Transverse colon (tissue), 4 donors: Measurements from ENCODE around the gene HDHD5. TPM values are rescaled to one million over a fixed set of nuclear protein-coding genes. Genes with fewer than 3 reads are reported as not detected.
A peak's percentile ranks its signal among the peaks of the same experiment; 100 is the strongest.

ENCODE experiments used
- DNase-seq: peaks from one replicate; pipeline ENCODE4 v3.0.0-alpha.2; 2019
- H3K27ac ChIP-seq, 4 donors: fragments of 200-600 bp; sonication (generic); 2 replicates each; pipeline ENCODE4 v1.5.1; 2016 to 2018; ENCODE audit warnings: inconsistent platforms in 4 of 4
- H3K27me3 ChIP-seq: fragments of 200-600 bp; sonication (generic); 2 replicates; pipeline ENCODE4 v1.5.1; 2017; ENCODE audit warnings: inconsistent platforms
- H3K36me3 ChIP-seq, 4 donors: fragments of 200-600 bp; sonication (generic); 2 replicates each; pipeline ENCODE4 v1.5.1; 2017 to 2019; ENCODE audit warnings: inconsistent platforms in 4 of 4
- H3K4me1 ChIP-seq, 4 donors: fragments of 200-600 bp; sonication (generic); 2 replicates each; pipeline ENCODE4 v1.5.1; 2017 to 2020; ENCODE audit warnings: inconsistent platforms in 4 of 4
- H3K4me3 ChIP-seq, 4 donors: fragments of 200-600 bp; sonication (generic); 1 replicate in 1 of 4; 2 replicates in 3 of 4; pipeline versions ENCODE4 v1.5.1 to v1.6.1; 2017 to 2019; ENCODE audit warnings: inconsistent platforms in 4 of 4
- H3K9me3 ChIP-seq, 2 donors: fragments of 200-600 bp; sonication (generic); 2 replicates each; pipeline ENCODE4 v1.5.1; 2017 to 2019; ENCODE audit warnings: inconsistent platforms in 2 of 2
- EP300 ChIP-seq: sonication (generic); formaldehyde crosslinking; IDR thresholded peaks from one replicate; pipeline ENCODE4 v1.6.1; 2017; ENCODE audit warnings: antibody characterized with exemption, low read depth
- POLR2A ChIP-seq: fragments of 450-650 bp; IDR thresholded peaks from one replicate; pipeline ENCODE4 v1.6.1; 2016; ENCODE audit warnings: antibody characterized with exemption, mild to moderate bottlenecking, moderate library complexity
- POLR2AphosphoS5 ChIP-seq, 3 donors: sonication (generic); formaldehyde crosslinking; IDR thresholded peaks; one replicate each; pipeline ENCODE4 v1.6.1; 2016; ENCODE audit warnings: antibody characterized with exemption in 3 of 3
- WGBS, 2 donors: methylation state at CpG; one replicate each; pipeline ENCODE4 v1.1.5; 2018; ENCODE audit warnings: low coverage in 1 of 2; 5-methylcytosine and 5-hydroxymethylcytosine counted together
- in situ Hi-C, 4 donors: fragments of 200-750 bp; cut with MboI; loops; one replicate each; pipeline versions ENCODE4 v1.15.0 to v1.15.1; 2017; ENCODE audit warnings: low sequenced_read_pairs in 3 of 4, low pct_ligation_motif_present in 1 of 4, low pct_unique_long_range_greater_than_20kb in 1 of 4
- intact Hi-C: fragments of 100-400 bp; cut with DNase I; formaldehyde crosslinking; loops from one replicate; pipeline ENCODE4 v1.15.1; 2023; ENCODE audit warnings: low total_unique reads
- total RNA-seq, 4 donors: library from RNA; depleted of rRNA; stranded (reverse); fragments of >200 nt; gene quantifications; one replicate each; pipeline ENCODE4 v1.1.0, GENCODE V29; 2016
- TF ChIP-seq, protein P1 (sequence below), 5 experiments: fragments of 200-600 bp in 3 of 5; fragments of 450-650 bp in 2 of 5; sonication (generic) in 3 of 5; IDR thresholded peaks; 1 replicate in 2 of 5; 2 replicates in 3 of 5; pipeline ENCODE4 v1.5.1; 2016 to 2017; ENCODE audit warnings: antibody characterized with exemption in 5 of 5, inconsistent platforms in 3 of 5, mild to moderate bottlenecking in 2 of 5, moderate library complexity in 1 of 5

Gene HDHD5
- 10 to 100 TPM; 24.7 to 51.9 (median 42.3) TPM for total RNA-seq

DNA sequence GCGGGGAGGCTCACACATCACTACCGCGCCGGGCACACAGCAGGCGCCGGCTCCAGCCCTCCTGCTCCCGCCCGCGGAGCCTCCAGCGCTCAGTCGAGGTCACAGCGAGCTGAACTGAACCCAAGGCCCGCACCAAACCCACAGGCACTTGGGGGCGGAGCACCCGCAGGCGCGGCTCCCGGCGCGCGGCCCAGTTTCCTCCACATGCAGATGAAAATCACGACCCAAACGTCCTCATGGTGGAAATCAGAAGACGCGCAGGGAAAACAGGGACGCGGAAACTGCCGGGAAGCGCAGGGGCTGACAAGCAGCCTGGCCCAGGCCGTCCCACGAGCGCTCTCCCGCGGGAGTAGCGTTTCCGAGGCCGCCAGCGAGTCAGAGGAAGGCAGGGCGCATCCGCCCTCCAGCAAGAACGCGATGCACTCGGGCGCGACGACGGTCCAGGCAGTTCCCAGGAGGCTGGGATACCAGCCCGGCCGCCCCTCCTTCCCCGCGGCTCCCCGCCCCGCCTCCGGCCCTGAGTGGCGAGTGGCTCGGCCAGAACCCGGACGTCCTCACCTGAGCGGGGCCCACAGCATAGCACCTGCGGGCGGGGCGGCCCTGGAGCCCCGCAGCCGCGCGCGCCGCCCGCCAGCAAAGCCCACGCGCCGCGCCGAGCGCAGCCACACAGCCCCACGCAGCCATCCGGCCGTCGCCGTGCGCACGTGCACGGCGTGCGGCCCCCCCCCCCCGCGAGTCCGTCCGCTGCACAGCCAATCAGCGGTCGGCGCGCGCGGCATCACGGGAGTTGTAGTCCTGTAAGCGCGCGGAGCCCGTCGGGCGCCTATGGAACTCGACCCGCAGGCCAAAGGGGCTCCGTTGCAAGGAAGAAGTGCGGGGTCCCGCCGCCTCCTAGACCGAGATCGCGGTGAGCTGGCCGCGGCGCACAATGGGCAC lies at the start of gene HDHD5:
TSS of gene HDHD5 (minus strand) at position 710 of the 936 bp plus-strand sequence. CDS start at position 684, 26 bp downstream.
- WGBS, 2 donors = 1% methylated on average over 88 of the region's 114 CpGs; no CpG with 5 or more reads in 1 of the 2 donors
- TF ChIP-seq POLR2A (peak; percentile 62), POLR2AphosphoS5 (IDR thresholded peaks at IDR 0.05) (peak; percentile 29 to 62 (median 56)), EP300 (no peak)
- TF ChIP-seq, protein P1, sequence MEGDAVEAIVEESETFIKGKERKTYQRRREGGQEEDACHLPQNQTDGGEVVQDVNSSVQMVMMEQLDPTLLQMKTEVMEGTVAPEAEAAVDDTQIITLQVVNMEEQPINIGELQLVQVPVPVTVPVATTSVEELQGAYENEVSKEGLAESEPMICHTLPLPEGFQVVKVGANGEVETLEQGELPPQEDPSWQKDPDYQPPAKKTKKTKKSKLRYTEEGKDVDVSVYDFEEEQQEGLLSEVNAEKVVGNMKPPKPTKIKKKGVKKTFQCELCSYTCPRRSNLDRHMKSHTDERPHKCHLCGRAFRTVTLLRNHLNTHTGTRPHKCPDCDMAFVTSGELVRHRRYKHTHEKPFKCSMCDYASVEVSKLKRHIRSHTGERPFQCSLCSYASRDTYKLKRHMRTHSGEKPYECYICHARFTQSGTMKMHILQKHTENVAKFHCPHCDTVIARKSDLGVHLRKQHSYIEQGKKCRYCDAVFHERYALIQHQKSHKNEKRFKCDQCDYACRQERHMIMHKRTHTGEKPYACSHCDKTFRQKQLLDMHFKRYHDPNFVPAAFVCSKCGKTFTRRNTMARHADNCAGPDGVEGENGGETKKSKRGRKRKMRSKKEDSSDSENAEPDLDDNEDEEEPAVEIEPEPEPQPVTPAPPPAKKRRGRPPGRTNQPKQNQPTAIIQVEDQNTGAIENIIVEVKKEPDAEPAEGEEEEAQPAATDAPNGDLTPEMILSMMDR (IDR thresholded peaks at IDR 0.05) = no peak
- Histone ChIP-seq H3K4me1 (peaks cover 14 to 32% (median 20%) of the 10 kb centered on the region in 4 donors), H3K27ac (peak within 1 kb of the TSS; percentile 89 to 95 (median 93)), H3K36me3 (no peaks in the 10 kb centered on the region), H3K9me3 (no peaks in the 10 kb centered on the region), H3K27me3 (no peaks in the 10 kb centered on the region), H3K4me3 (peak within 1 kb of the TSS; percentile 48 to 66 (median 58))
- peak; percentile 94 for DNase-seq
- intact Hi-C loops (no loop called here), in situ Hi-C loops (no loop called here)

DNA sequence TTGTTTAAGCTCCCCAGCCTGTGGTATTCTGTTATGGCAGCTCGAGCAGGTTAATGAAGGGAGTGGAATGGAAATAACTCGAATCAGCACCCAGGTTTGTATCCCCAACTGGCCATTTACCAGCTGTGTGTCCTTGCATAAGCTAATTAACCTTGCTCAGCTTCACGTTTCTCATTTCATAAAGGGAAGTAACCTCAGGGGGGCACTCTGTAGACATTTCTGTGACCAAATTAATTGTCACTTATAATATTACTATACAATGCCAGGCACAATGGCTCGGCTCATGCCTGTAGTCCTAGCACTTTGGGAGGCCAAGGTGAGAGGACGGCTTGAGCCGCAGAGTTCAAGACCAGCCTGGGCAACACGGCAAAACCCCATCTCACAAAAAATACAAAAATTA lies 46.4 kb upstream of the HDHD5 start:
- TF ChIP-seq EP300 = no peak
- TF ChIP-seq, protein P1 (IDR thresholded peaks at IDR 0.05) = no peak
- TF ChIP-seq POLR2AphosphoS5 (IDR thresholded peaks at IDR 0.05) = no peak
- no peak for TF ChIP-seq POLR2A
- Histone ChIP-seq H3K4me3 (no peak overlapping the region), H3K9me3 (no peaks in the 10 kb centered on the region), H3K4me1 (no peaks in the 10 kb centered on the region), H3K36me3 (no peaks in the 10 kb centered on the region), H3K27ac (no peak overlapping the region), H3K27me3 (no peaks in the 10 kb centered on the region)
- WGBS, 2 donors = 39 to 59% methylated on average over 2 to 7 of the region's 7 CpGs
- DNase-seq = no peak
- in situ Hi-C loops (loop anchor here in 1 of 4 donors (10.0 kb wide), 1 partner anchor 299 kb away; no protein-coding TSS in a partner anchor), intact Hi-C loops (no loop called here)

DNA sequence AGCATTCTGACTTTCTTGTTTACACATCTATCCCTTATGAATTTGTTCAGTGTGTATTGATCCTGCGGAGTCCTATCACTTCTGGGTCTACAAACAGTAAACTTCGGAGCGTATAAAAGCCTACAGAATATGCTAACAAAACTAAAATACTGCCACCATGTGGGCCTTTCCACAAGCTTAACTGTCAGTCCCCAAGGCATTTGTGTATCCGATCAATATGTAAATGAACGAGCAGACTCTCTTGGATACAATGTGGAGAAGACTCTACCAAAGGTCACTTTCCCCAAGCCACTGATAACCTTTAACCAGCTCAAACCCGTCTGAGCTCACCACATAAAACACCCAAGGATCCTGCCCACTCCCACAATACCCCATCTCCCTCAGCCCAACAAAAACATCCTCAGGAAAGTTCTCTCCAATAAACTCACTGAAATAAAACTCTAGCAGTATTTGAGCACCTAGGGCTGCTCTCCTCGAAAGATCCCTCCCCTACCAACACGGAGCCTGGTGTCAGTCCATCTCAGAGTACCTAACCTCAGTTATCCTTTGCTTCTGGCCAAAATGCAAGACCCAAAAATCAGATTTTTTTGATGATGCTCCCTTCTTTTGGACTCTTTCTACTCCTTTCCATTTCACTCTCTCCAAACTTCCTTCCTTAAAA lies 42.3 kb upstream of the HDHD5 start:
- H3K4me3 ChIP-seq = no peak overlapping the region
- H3K27ac ChIP-seq = no peak overlapping the region
- H3K9me3 ChIP-seq = no peaks in the 10 kb centered on the region
- H3K36me3 ChIP-seq = no peaks in the 10 kb centered on the region
- WGBS, 2 donors = 45 to 46% methylated on average over 5 to 8 of the region's 8 CpGs
- TF ChIP-seq POLR2AphosphoS5 (IDR thresholded peaks at IDR 0.05) (no peak), EP300 (no peak), POLR2A (no peak)
- TF ChIP-seq, protein P1 (IDR thresholded peaks at IDR 0.05) = peak in 1 of 5 experiments; percentile 8
- no peak for DNase-seq
- H3K4me1 ChIP-seq = no peaks in the 10 kb centered on the region
- intact Hi-C loops = no loop called here
- H3K27me3 ChIP-seq = no peaks in the 10 kb centered on the region
- in situ Hi-C loops = loop anchor here in 1 of 4 donors (10.0 kb wide), 1 partner anchor 303 kb away; no protein-coding TSS in a partner anchor
